ES-I3 (cell line): Measurements from ENCODE around the gene SYNE4.

Experiments
- H3K36me3 ChIP-seq: 2 replicates; pipeline ENCODE4 v1.6.1; 2013; ENCODE audit warnings: mild to moderate bottlenecking, low read length, control low read depth, moderate library complexity; ENCODE audit not compliant: insufficient read depth
- H3K4me1 ChIP-seq: 2 replicates; pipeline ENCODE4 v1.6.1; 2013; ENCODE audit warnings: mild to moderate bottlenecking, control low read depth, low read length; ENCODE audit not compliant: insufficient read depth
- H3K9ac ChIP-seq: 2 replicates; pipeline ENCODE4 v1.6.1; 2013; ENCODE audit warnings: low read depth, mild to moderate bottlenecking, low read length, moderate library complexity
- H3K9me3 ChIP-seq: 2 replicates; pipeline ENCODE4 v1.6.1; 2013; ENCODE audit warnings: mild to moderate bottlenecking, low read length, moderate library complexity; ENCODE audit not compliant: control insufficient read depth, insufficient read depth

SYNE4 gene

DNA sequence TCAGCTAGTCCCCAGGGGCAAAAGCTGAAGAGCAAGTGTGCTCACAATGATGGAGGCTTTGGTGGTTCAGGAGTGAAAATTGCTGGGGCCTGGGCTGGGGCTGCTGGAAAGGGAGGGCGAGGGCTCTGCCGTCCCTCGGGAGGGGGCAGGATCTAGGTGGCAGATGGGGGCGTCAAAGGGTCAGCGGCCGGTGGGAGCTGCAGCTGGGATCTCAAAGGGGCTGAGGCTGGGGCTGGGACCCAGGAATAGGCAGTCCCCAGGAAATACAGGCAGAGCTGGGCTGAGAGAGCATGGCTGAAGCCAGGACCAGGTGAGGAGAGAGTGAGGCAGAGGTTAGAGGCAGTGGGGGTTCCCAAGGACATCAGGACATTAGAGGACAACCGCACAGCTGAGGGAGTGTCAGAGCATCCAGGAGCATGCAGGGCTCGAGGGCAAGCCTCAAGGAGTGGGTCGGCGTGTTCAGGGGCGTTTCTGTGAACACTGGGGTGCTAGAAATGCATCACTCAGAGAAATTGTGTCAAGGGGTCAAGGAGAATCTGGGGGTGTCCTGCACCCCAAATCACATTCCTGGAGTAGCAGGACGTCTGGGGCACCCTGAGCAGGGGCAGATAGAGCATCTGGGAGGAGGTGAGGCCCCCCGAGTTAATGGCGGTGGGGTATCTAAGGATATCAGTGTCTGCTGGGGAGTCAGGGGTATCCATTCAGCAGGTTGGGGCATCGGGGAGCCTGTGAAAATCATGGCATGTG lies 1.2 kb upstream of the SYNE4 start:
- Histone ChIP-seq H3K36me3 (no peaks in the 10 kb centered on the region), H3K4me1 (no peaks in the 10 kb centered on the region; the same call in 1 of the 2 replicates), H3K9ac (peak overlapping the region; percentile 71; the same call in 1 of the 2 replicates), H3K9me3 (no peaks in the 10 kb centered on the region)

- Histone ChIP-seq H3K4me1 (no peaks in the 10 kb centered on the region; the same call in 1 of the 2 replicates), H3K36me3 (no peaks in the 10 kb centered on the region), H3K9ac (peak overlapping the region; percentile 71; the same call in 1 of the 2 replicates), H3K9me3 (no peaks in the 10 kb centered on the region)
These were observed 607 bp upstream of the SYNE4 start for GRCh38 chr19:36009220-36009619.

- Histone ChIP-seq H3K4me1 (no peaks in the 10 kb centered on the region; the same call in 1 of the 2 replicates), H3K9me3 (no peaks in the 10 kb centered on the region), H3K36me3 (no peaks in the 10 kb centered on the region), H3K9ac (no peak overlapping the region)
These were observed 1.7 kb downstream of the SYNE4 start for GRCh38 chr19:36006955-36007354.

DNA sequence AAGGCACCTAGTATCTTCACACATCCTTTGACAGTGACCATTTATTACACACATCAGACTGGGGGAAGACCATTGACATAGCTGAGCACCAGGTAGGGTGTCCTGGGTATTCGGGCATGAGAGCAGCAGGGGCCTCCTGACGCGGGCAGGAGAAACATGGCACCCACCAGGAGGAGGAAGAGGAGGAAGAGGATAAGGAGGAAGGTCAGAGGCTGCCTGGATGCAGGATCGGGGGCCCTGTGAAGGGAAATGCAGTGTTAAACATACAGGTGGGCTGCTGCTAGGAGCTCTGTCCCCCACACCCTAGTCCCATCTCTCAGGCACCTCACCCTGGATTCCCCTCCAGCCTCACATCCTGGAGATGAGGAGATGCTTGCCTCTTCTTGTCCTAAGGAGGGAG lies 5.3 kb downstream of the SYNE4 start:
- Histone ChIP-seq H3K9me3 (no peaks in the 10 kb centered on the region), H3K9ac (no peak overlapping the region), H3K36me3 (no peaks in the 10 kb centered on the region), H3K4me1 (no peaks in the 10 kb centered on the region; the same call in 1 of the 2 replicates)

- no peaks in the 10 kb centered on the region for H3K9me3 ChIP-seq
- no peak overlapping the region for H3K9ac ChIP-seq
- H3K36me3 ChIP-seq: no peaks in the 10 kb centered on the region
- H3K4me1 ChIP-seq: no peaks in the 10 kb centered on the region
These were observed 7.0 kb downstream of the SYNE4 start for GRCh38 chr19:36001605-36002004.

DNA sequence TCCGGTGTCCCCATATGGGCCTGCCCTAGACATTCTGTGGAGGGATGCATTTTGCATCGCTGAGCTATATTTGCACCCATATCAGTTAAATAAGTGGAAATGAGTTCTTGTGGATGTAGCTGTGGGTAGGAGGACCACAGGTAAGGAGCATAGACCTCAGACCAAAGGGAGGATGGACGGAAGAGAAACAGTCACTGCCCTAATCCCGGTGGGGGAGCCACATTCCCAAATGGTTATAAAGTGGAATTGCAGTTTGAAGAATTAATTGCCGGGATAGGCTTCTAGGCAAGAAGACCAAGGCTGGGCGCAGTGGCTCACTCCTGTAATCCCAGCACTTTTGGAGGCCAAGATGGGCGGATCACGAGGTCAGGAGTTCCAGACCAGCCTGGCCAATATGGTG lies 11.8 kb downstream of the SYNE4 start:
- no peaks in the 10 kb centered on the region for H3K9me3 ChIP-seq
- H3K9ac ChIP-seq: no peak overlapping the region
- H3K4me1 ChIP-seq: no peaks in the 10 kb centered on the region
- H3K36me3 ChIP-seq: no peaks in the 10 kb centered on the region

GRCh38 chr19:35995048-35995993 lies 13.3 kb downstream of the SYNE4 start, which contains the start of gene SDHAF1:
TSS of gene SDHAF1 (plus strand) at chr19:35995188. CDS start at chr19:35995275, 87 bp downstream.
- no peaks in the 10 kb centered on the region for H3K9me3 ChIP-seq
- H3K9ac ChIP-seq: peak within 1 kb of the TSS; percentile 65
- no peaks in the 10 kb centered on the region for H3K4me1 ChIP-seq
- H3K36me3 ChIP-seq: no peaks in the 10 kb centered on the region

DNA sequence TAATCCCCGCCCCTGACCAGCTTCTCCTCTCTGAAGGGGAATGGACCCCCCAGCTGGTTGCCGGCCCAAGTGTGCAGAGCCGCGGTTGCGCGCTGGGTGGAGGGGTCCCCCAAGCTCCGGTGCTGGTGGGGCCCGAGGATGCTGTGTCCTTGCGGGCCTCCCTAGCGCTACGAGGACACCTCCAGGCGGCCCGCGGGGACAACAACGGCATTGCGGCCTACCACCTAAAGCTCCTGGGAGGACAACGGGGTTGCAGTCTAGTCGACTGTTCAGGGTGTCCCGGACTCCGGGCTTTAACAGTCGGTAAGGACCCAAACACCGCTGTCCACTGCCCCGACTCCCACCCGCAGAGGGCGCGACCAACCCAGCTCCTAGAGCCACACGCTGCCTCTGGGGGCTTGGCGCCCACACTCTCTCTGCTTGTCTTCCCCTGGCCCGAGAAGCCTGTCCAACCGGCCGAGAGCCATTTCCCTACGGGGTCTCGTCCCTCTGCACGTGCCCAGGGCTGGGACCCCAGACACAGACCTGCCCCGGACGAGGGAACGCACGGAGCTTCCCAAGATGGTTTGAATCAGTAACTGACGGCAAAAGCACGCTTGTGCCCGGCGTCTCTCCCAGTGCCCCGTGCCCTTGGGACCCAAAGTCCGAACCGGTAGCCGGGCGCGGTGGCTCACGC lies 14.6 kb downstream of the SYNE4 start:
- no peaks in the 10 kb centered on the region for H3K9me3 ChIP-seq
- no peaks in the 10 kb centered on the region for H3K36me3 ChIP-seq
- H3K9ac ChIP-seq: peak overlapping the region; percentile 5; the same call in 1 of the 2 replicates
- no peaks in the 10 kb centered on the region for H3K4me1 ChIP-seq

DNA sequence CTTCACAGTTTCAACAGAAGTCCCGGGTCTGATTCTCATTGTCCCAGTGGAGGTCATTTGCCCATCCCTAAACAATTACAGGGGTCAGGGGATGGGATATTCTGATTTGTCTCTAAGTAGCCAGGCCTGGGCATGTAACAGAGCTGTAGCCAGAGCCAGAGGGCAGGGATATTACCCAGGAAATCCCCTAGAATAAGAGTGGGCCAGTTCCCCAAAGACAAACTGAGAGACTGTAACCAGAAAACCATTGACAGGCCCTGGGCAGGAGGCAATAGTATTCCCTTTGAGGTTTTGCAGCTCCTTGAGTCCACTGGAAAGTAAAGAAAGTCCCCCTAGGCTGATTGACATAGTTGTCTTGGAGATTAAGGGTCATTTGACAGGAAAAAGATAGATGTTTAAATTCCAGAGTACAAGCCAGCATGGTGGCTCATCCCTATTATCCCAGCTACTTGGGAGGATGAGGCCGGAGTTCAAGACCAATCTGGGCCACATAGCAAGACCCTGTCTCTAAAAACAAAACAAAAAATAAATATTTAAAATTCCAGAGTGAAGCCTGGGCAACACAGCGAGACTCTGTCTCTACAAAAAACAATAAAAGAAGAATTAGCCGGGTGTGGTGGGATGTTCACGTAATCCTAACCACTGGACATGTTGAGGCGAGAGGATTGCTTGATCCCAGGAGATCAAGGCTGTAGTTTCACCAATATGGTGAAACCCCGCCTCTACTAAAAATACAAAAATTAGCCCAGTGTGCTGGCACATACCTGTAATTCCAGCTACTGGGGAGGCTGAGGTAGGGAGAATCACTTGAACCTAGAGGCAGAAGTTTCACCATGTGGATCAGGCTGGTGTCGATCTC lies 15.5 kb downstream of the SYNE4 start:
- no peak overlapping the region for H3K9ac ChIP-seq
- H3K36me3 ChIP-seq: no peaks in the 10 kb centered on the region
- no peaks in the 10 kb centered on the region for H3K4me1 ChIP-seq
- no peaks in the 10 kb centered on the region for H3K9me3 ChIP-seq

GRCh38 chr19:35991731-35992450 lies 16.7 kb downstream of the SYNE4 start:
- H3K4me1 ChIP-seq: no peaks in the 10 kb centered on the region
- no peak overlapping the region for H3K9ac ChIP-seq
- H3K9me3 ChIP-seq: no peaks in the 10 kb centered on the region
- no peaks in the 10 kb centered on the region for H3K36me3 ChIP-seq

DNA sequence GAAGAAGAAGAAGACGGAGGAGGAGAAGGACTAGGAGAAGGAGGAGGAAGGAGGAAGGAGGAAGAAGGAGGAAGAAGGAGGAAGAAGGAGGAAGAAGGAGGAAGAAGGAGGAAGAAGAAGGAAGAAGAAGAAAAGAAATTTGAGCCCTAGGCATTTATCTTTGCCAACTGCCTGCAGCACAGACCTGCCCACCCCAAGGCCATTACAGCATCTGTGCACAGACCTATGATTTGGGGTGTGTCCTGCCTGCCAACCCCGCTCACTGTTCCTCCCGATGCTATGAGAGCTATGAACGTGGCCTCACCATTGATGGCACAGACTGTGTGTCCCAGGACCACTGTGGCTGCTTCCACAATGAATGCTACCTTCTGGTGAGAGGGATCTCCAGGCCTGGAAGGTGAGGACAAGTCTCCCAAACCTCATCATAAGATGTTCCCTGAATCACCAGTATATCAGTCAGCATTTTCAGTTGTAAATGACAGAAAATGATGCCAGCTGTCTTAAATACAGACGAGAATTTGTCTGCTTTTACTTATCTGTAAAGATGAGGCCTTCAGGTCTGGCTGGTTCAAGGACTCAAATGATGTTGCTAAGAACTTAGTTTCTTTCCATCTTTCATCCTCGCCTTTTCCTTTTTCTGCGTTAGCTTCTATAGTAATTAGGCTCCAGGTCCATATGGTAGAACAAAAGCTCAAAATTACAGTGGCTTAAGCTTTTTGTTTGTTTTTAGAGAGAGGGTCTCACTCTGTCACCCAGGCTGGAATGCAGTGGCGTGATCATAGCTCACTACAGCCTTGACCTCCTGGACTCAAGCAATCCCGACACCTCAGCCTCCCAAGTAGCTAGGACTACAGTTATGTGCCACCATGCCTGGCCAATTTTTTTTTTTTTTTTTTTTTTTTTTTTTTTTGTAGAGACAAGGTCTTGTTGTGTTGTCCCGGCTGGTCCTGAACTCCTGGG lies 17.6 kb downstream of the SYNE4 start:
- Histone ChIP-seq H3K9me3 (no peaks in the 10 kb centered on the region), H3K36me3 (no peaks in the 10 kb centered on the region), H3K9ac (no peak overlapping the region), H3K4me1 (no peaks in the 10 kb centered on the region)

- no peaks in the 10 kb centered on the region for H3K4me1 ChIP-seq
- no peak overlapping the region for H3K9ac ChIP-seq
- H3K9me3 ChIP-seq: no peaks in the 10 kb centered on the region
- H3K36me3 ChIP-seq: no peaks in the 10 kb centered on the region
These were observed 18.5 kb downstream of the SYNE4 start for GRCh38 chr19:35990156-35990555.
